KMS-11 (cell line): ENCODE measurements around the gene MYCN.
"Not testable (repeated sequence)": the region's sequence is repeated elsewhere in the genome, so short reads cannot be mapped to it uniquely, and the experiment has no call there.

ENCODE experiments used
- H2AFZ ChIP-seq: fragments of 200-600 bp; sonication (generic); 2 replicates; pipeline ENCODE4 v1.6.1; 2016; ENCODE audit warnings: antibody characterized with exemption, mixed run types, low read depth
- H3K27ac ChIP-seq: fragments of 200-600 bp; sonication (generic); 2 replicates; pipeline ENCODE4 v1.6.1; 2016; ENCODE audit warnings: mild to moderate bottlenecking, mixed run types
- H3K27me3 ChIP-seq: fragments of 200-600 bp; sonication (generic); 2 replicates; pipeline ENCODE4 v1.6.1; 2017; ENCODE audit warnings: mild to moderate bottlenecking, low read depth, mixed run types, moderate library complexity; ENCODE audit not compliant: insufficient read depth
- H3K36me3 ChIP-seq: fragments of 200-600 bp; sonication (generic); 2 replicates; pipeline ENCODE4 v1.6.1; 2017; ENCODE audit warnings: mild to moderate bottlenecking, mixed run types; ENCODE audit not compliant: insufficient read depth
- H3K4me1 ChIP-seq: fragments of 200-600 bp; sonication (generic); 2 replicates; pipeline ENCODE4 v1.6.1; 2016; ENCODE audit warnings: mild to moderate bottlenecking, low read depth, mixed run types; ENCODE audit not compliant: poor library complexity, severe bottlenecking
- H3K4me2 ChIP-seq: fragments of 200-600 bp; sonication (generic); 2 replicates; pipeline ENCODE4 v1.7.0; 2016; ENCODE audit warnings: mild to moderate bottlenecking, mixed run types
- H3K4me3 ChIP-seq: fragments of 200-600 bp; sonication (generic); IDR thresholded peaks from 2 replicates; pipeline ENCODE4 v1.6.1; 2017; ENCODE audit warnings: low read depth, low read length, mixed read lengths; ENCODE audit not compliant: insufficient read depth
- H3K79me2 ChIP-seq: fragments of 200-600 bp; sonication (generic); 2 replicates; pipeline ENCODE4 v1.6.1; 2016; ENCODE audit warnings: low read depth, mixed run types; ENCODE audit not compliant: insufficient read depth
- H3K9ac ChIP-seq: fragments of 200-600 bp; sonication (generic); 2 replicates; pipeline ENCODE4 v1.6.1; 2016; ENCODE audit warnings: mild to moderate bottlenecking, mixed run types
- H4K20me1 ChIP-seq: fragments of 200-600 bp; sonication (generic); 2 replicates; pipeline ENCODE4 v1.6.1; 2016; ENCODE audit warnings: mild to moderate bottlenecking, mixed run types; ENCODE audit not compliant: insufficient read depth
- CTCF ChIP-seq: fragments of 200-600 bp; sonication (generic); conservative IDR thresholded peaks from 2 replicates; pipeline ENCODE4 v1.6.1; 2017; ENCODE audit warnings: low read depth, mild to moderate bottlenecking, antibody characterized with exemption, low read length, moderate library complexity, mixed read lengths

MYCN gene

GRCh38 chr2:15948704-15948957 is 8.3 kb downstream of the MYCN start:
- H3K4me3 ChIP-seq = no peak overlapping the region
- no peak overlapping the region for H3K9ac ChIP-seq
- peaks cover 33% of the 10 kb centered on the region for H4K20me1 ChIP-seq
- no peak overlapping the region for H3K4me2 ChIP-seq
- H2AFZ ChIP-seq = no peak overlapping the region
- H3K27me3 ChIP-seq = no peaks in the 10 kb centered on the region
- peaks cover 29% of the 10 kb centered on the region; the same call in 1 of the 2 replicates for H3K36me3 ChIP-seq
- H3K4me1 ChIP-seq = peaks cover 13% of the 10 kb centered on the region
- no peak overlapping the region for H3K27ac ChIP-seq
- H3K79me2 ChIP-seq = peaks cover 38% of the 10 kb centered on the region
- TF ChIP-seq CTCF = no peak

GRCh38 chr2:15949126-15949525 is 8.8 kb downstream of the MYCN start:
- Histone ChIP-seq H3K36me3 (peaks cover 26% of the 10 kb centered on the region; the same call in 1 of the 2 replicates), H2AFZ (no peak overlapping the region), H3K79me2 (peaks cover 33% of the 10 kb centered on the region), H3K4me2 (no peak overlapping the region), H3K9ac (no peak overlapping the region), H3K4me1 (peaks cover 12% of the 10 kb centered on the region), H3K4me3 (no peak overlapping the region), H3K27me3 (no peaks in the 10 kb centered on the region), H3K27ac (no peak overlapping the region), H4K20me1 (peaks cover 28% of the 10 kb centered on the region)
- no peak for TF ChIP-seq CTCF

GRCh38 chr2:15949551-15949950 is 9.2 kb downstream of the MYCN start:
- H4K20me1 ChIP-seq = peaks cover 24% of the 10 kb centered on the region
- TF ChIP-seq CTCF = no peak
- peaks cover 22% of the 10 kb centered on the region; the same call in 1 of the 2 replicates for H3K36me3 ChIP-seq
- H2AFZ ChIP-seq = no peak overlapping the region
- H3K4me1 ChIP-seq = peaks cover 7% of the 10 kb centered on the region
- no peaks in the 10 kb centered on the region for H3K27me3 ChIP-seq
- no peak overlapping the region for H3K4me3 ChIP-seq
- H3K79me2 ChIP-seq = peaks cover 29% of the 10 kb centered on the region
- H3K4me2 ChIP-seq = no peak overlapping the region
- H3K9ac ChIP-seq = no peak overlapping the region
- H3K27ac ChIP-seq = no peak overlapping the region

GRCh38 chr2:15950088-15950952 is 10.0 kb downstream of the MYCN start:
- H3K9ac ChIP-seq = no peak overlapping the region
- no peak for TF ChIP-seq CTCF
- H4K20me1 ChIP-seq = peaks cover 17% of the 10 kb centered on the region
- H3K27me3 ChIP-seq = no peaks in the 10 kb centered on the region
- no peaks in the 10 kb centered on the region for H3K4me1 ChIP-seq
- peaks cover 19% of the 10 kb centered on the region; the same call in 1 of the 2 replicates for H3K36me3 ChIP-seq
- H3K4me3 ChIP-seq = no peak overlapping the region
- H2AFZ ChIP-seq = no peak overlapping the region
- H3K79me2 ChIP-seq = peaks cover 21% of the 10 kb centered on the region
- H3K27ac ChIP-seq = no peak overlapping the region
- no peak overlapping the region for H3K4me2 ChIP-seq

GRCh38 chr2:15951936-15952335 is 11.6 kb downstream of the MYCN start:
- H3K27ac ChIP-seq, H3K27me3 ChIP-seq, H3K36me3 ChIP-seq, H3K4me2 ChIP-seq, H3K4me1 ChIP-seq, H3K9ac ChIP-seq, H4K20me1 ChIP-seq, H3K79me2 ChIP-seq, H3K4me3 ChIP-seq, H2AFZ ChIP-seq: not testable (repeated sequence)
